Measurements from ENCODE around the gene KSR1.

KSR1 gene

DNA sequence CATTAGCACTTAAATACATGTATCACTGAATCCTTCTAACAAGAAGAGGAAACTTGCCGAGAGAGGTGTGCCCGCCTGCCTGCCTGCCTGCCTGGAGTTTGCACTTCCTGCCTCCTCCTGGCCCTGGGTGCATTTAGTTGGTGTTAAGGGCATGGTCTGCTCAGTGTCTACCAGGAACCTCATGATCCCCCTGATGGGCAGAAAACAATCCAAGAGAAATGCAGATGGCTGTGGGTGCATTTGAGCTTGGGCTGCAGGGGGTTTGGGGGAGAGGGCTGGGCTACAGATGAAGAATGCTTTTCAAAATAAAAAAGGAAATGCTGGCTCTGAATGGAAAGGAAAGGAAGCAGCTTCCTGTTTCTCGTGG is 10.1 kb downstream of the KSR1 start:
- Mint-ChIP-seq H3K9me3 (no peaks in the 10 kb centered on the region), H3K36me3 (ENCODE audit: low read depth) (peaks cover 5% of the 10 kb centered on the region), H3K27ac (peak overlapping the region; percentile 94), H3K4me3 (peak overlapping the region; percentile 73), H3K27me3 (ENCODE audit: low read depth) (no peaks in the 10 kb centered on the region), H3K4me1 (ENCODE audit: low read depth) (peaks cover 81% of the 10 kb centered on the region)

- Mint-ChIP-seq H3K27me3 (ENCODE audit: low read depth) (no peaks in the 10 kb centered on the region), H3K4me3 (peak overlapping the region; percentile 73), H3K27ac (peak overlapping the region; percentile 94), H3K4me1 (ENCODE audit: low read depth) (peaks cover 81% of the 10 kb centered on the region), H3K9me3 (no peaks in the 10 kb centered on the region), H3K36me3 (ENCODE audit: low read depth) (peaks cover 5% of the 10 kb centered on the region)
Observed at GRCh38 chr17:27466743-27467375, 10.6 kb downstream of the KSR1 start.

- Mint-ChIP-seq H3K36me3 (ENCODE audit: low read depth) (peaks cover 2% of the 10 kb centered on the region), H3K4me1 (ENCODE audit: low read depth) (peaks cover 85% of the 10 kb centered on the region), H3K9me3 (no peaks in the 10 kb centered on the region), H3K4me3 (peak overlapping the region; percentile 7), H3K27ac (peak overlapping the region; percentile 84), H3K27me3 (ENCODE audit: low read depth) (no peaks in the 10 kb centered on the region)
Observed at GRCh38 chr17:27469256-27469655, 13.0 kb downstream of the KSR1 start.

DNA sequence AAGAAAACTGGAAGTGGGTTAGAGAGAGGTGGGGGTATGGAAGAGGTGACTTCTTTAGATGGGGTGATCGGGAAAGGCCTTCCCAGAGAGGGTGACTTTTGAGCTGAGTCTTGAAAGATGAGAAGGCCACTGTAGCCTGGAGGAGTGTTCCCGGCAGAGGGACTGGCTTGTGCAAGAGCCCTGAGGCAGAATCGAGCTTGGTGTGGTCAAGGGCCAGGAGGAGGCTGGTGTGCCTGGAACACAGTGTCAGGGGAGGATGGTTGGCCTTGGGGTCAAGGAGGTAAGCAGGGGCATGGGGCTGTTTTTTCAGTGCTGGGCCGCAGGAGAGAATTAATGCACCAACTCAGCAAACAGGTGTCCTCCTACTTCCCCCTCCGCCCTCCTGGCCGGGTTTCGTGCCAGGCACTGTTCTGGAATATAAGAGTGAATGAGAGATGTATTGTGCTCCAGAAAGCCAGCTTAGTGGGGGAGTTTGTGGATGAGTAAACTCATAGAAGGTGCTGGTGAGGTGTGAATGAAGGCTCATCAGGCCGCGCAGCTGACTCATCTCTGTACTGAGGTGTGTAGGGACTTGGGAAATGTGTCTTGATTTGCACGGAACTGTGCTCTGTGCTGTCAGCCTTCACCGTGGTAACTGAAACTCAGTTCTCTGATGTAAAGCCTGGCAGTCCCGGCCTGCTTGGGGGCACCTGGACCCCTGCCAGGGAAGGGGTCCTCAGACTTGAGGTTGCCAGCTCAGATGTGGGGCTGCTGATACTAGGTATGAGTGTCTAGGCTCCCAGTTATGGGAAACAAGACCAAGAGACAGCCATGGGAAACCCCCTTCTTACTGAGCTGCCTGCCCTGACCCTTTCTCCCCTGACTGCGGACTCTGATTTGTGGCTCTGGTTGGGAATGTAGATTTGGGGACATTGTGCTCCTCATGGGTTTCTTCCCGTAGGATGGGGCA is 15.3 kb downstream of the KSR1 start:
- peak overlapping the region; percentile 76 for H3K4me3 Mint-ChIP-seq
- H3K9me3 Mint-ChIP-seq = no peaks in the 10 kb centered on the region
- peaks cover 83% of the 10 kb centered on the region for H3K4me1 Mint-ChIP-seq (ENCODE audit: low read depth)
- H3K27me3 Mint-ChIP-seq (ENCODE audit: low read depth) = no peaks in the 10 kb centered on the region
- peak overlapping the region; percentile 94 for H3K27ac Mint-ChIP-seq
- peaks cover 4% of the 10 kb centered on the region for H3K36me3 Mint-ChIP-seq (ENCODE audit: low read depth)

DNA sequence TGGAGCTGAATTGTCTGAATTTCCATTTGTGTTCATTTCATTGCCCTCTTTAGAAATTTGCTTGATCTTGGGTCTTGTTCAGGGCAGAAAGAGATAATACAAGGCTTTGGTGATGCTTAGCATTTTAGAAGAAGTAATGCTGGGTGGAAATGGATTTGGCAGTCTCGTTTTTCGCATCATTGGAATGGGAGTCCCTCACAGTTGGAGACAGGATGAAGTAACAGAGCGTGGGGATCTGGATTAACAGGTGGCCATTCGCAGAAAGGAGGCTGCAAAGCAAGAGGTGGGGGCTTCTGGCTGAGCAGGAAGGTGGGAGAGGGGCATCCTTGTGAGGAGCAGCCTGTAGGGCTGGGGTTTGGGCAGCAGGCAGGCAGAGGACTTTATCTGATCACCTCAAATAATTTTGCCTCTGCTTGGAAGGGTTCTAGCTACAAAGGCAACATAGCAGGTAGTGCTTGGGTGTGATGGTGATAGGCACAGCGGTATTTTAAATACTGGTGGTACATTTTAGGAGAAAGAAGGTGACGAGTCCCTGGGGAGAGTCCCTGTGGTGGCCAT is 17.0 kb downstream of the KSR1 start:
- peak overlapping the region; percentile 76 for H3K4me3 Mint-ChIP-seq
- H3K27me3 Mint-ChIP-seq (ENCODE audit: low read depth) = no peaks in the 10 kb centered on the region
- peaks cover 87% of the 10 kb centered on the region for H3K4me1 Mint-ChIP-seq (ENCODE audit: low read depth)
- peaks cover 4% of the 10 kb centered on the region for H3K36me3 Mint-ChIP-seq (ENCODE audit: low read depth)
- no peaks in the 10 kb centered on the region for H3K9me3 Mint-ChIP-seq
- peak overlapping the region; percentile 94 for H3K27ac Mint-ChIP-seq

- Mint-ChIP-seq H3K27me3 (ENCODE audit: low read depth) (no peaks in the 10 kb centered on the region), H3K9me3 (no peaks in the 10 kb centered on the region), H3K27ac (peak overlapping the region; percentile 94), H3K4me1 (ENCODE audit: low read depth) (peaks cover 85% of the 10 kb centered on the region), H3K4me3 (peak overlapping the region; percentile 76), H3K36me3 (ENCODE audit: low read depth) (peaks cover 4% of the 10 kb centered on the region)
Observed at GRCh38 chr17:27473748-27474609, 17.7 kb downstream of the KSR1 start.

- Mint-ChIP-seq H3K27ac (peak overlapping the region; percentile 94), H3K4me1 (ENCODE audit: low read depth) (peaks cover 87% of the 10 kb centered on the region), H3K36me3 (ENCODE audit: low read depth) (peaks cover 4% of the 10 kb centered on the region), H3K4me3 (peak overlapping the region; percentile 76), H3K27me3 (ENCODE audit: low read depth) (no peaks in the 10 kb centered on the region), H3K9me3 (no peaks in the 10 kb centered on the region)
Observed at GRCh38 chr17:27475070-27475673, 18.9 kb downstream of the KSR1 start.

DNA sequence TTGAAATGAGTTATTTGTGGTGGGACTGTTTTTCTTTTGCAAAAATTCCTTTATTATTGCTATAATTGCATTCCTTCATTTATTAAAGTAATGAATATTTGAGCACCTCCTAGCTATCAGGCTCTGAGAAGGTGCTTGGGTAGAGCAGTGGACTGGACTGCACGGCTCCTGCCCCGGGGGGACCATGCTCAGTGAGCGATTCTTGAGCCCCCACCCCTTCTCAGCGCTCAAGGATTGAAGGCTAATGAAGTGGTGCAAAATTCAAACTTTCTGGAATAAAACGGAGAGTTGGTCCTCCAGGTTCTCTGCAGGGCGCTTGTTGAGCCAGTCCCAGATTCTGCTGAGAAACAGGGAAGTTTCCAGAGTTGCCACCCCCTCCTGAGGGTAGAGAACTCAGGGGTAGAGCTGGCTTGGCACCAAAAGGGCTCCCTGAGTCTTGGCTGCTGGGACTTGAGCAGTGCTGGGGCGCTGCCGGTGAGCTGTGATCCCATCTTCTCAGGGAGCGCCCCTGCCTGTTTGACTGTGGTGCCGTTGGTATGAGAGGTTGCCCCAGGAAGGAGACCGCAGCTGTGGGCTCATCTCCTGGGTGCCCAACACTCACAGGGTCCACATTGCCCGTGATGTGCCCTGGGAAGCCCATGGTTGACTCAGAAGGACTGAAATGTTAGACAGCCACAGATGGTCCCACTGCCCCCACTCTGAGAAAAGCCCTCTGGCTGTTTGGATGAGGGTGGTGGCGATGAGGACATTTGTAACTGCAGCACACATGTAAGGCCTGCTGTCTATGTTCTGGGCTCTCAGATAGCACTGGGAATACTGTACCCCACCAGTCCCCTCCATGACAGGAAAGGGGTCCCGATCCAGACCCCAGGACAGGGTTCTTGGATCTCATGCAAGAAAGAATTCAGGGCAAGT is 20.0 kb downstream of the KSR1 start:
- no peak overlapping the region for H3K4me3 Mint-ChIP-seq
- H3K27ac Mint-ChIP-seq = peak overlapping the region; percentile 94
- peaks cover 1% of the 10 kb centered on the region for H3K36me3 Mint-ChIP-seq (ENCODE audit: low read depth)
- H3K27me3 Mint-ChIP-seq (ENCODE audit: low read depth) = no peaks in the 10 kb centered on the region
- H3K9me3 Mint-ChIP-seq = no peaks in the 10 kb centered on the region
- peaks cover 89% of the 10 kb centered on the region for H3K4me1 Mint-ChIP-seq (ENCODE audit: low read depth)

- peak overlapping the region; percentile 72 for H3K27ac Mint-ChIP-seq
- peaks cover 87% of the 10 kb centered on the region for H3K4me1 Mint-ChIP-seq (ENCODE audit: low read depth)
- peak overlapping the region; percentile 9 for H3K4me3 Mint-ChIP-seq
- no peaks in the 10 kb centered on the region for H3K27me3 Mint-ChIP-seq (ENCODE audit: low read depth)
- no peaks in the 10 kb centered on the region for H3K9me3 Mint-ChIP-seq
- H3K36me3 Mint-ChIP-seq (ENCODE audit: low read depth) = peaks cover 1% of the 10 kb centered on the region
Observed at GRCh38 chr17:27477050-27477888, 21.0 kb downstream of the KSR1 start.

GRCh38 chr17:27477971-27478684 is 21.9 kb downstream of the KSR1 start:
- no peaks in the 10 kb centered on the region for H3K27me3 Mint-ChIP-seq (ENCODE audit: low read depth)
- peaks cover 88% of the 10 kb centered on the region for H3K4me1 Mint-ChIP-seq (ENCODE audit: low read depth)
- peak overlapping the region; percentile 72 for H3K27ac Mint-ChIP-seq
- no peaks in the 10 kb centered on the region for H3K9me3 Mint-ChIP-seq
- no peak overlapping the region for H3K4me3 Mint-ChIP-seq
- peaks cover 1% of the 10 kb centered on the region for H3K36me3 Mint-ChIP-seq (ENCODE audit: low read depth)

DNA sequence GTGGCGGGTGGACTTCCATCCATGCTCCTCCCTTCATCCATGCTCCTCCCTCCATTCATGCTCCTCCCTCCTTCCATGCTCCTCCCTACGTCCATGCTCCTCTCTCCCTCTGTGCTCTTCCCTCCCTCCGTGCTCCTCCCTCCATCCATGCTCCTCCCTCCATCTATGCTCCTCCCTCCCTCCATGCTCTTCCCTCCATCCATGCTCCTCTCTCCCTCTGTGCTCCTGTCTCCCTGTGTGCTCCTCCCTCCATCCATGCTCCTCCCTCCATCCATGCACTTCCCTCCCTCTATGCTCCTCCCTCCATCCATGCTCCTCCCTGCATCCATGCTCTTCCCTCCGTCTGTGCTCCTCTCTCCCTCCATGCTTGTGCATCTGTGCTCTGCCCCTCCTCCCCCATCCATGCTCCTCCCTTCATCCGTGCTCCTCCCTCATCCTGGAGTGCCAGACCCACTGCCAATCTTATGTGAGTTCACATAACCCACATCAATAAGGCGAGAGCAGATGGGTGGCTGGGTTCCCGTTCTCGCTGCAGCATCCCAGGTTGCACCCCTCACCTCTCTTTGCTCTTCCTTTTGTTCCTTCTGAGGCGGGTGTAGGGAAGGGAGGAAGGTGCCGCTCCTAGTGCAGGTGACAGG is 22.8 kb downstream of the KSR1 start:
- Mint-ChIP-seq H3K27me3 (ENCODE audit: low read depth) (no peaks in the 10 kb centered on the region), H3K9me3 (no peaks in the 10 kb centered on the region), H3K4me3 (no peak overlapping the region), H3K36me3 (ENCODE audit: low read depth) (peaks cover 7% of the 10 kb centered on the region), H3K27ac (peak overlapping the region; percentile 92), H3K4me1 (ENCODE audit: low read depth) (peaks cover 85% of the 10 kb centered on the region)

DNA sequence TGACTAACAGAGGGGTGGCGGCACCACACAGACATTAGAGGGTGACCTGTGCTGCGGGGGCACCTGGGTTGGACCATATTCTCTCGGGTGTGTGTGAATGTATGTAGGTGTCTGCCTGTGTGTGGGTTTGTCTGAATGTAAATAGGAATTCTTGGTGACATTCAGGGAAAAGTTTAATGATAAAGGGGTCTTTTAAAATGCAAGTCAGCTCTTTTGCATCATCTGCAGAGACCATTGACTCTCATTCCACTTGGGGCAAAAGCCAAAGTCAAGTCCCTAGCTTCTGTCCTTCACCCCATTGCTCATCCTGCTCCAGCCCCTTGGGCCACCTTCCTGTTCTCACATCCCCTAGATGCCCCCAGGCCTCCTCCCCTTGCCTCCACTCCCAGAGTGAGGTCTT is 23.6 kb downstream of the KSR1 start:
- H3K4me3 Mint-ChIP-seq = no peak overlapping the region
- H3K27ac Mint-ChIP-seq = peak overlapping the region; percentile 92
- no peaks in the 10 kb centered on the region for H3K9me3 Mint-ChIP-seq
- no peaks in the 10 kb centered on the region for H3K27me3 Mint-ChIP-seq (ENCODE audit: low read depth)
- H3K36me3 Mint-ChIP-seq (ENCODE audit: low read depth) = peaks cover 7% of the 10 kb centered on the region
- H3K4me1 Mint-ChIP-seq (ENCODE audit: low read depth) = peaks cover 78% of the 10 kb centered on the region

Data from T-helper 1 cell treated with Interleukin-12 subunit alpha and Interleukin-12 subunit beta and Interleukin-4 antibody, amounts not matched to agents 30 μg/mL and 1 μg/mL, for 36 hours (primary cell).